ENCODE measurements around the gene LIN9. TPM values are rescaled to one million over a fixed set of nuclear protein-coding genes. Genes with fewer than 3 reads are reported as not detected.
A peak's percentile ranks its signal among the peaks of the same experiment; 100 is the strongest.

Gene LIN9
- total and polyA plus RNA-seq, 2 of the 13 experiments (the other 11 are each of a cell fraction or from before 2014, with no cell fraction given): 3.0 to 10.0 TPM

DNA sequence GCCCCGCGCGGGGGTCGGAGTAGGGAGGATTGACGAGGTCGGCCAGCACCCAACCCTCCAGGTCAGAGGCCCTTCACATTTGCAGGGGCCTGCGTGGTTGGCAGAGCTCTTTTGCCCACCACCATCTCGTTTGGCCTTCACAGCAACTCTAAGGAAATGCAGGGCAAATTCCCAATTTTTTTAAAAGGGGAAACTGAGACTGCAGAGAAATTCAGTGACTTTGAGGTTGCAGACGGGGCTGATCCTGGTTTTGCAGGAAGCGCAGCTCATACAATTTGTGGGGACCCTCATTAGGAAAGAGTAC lies 122.0 kb downstream of the LIN9 start (continued):
- no peak for TF ChIP-seq ZNF343 (CRISPR knock-in tag; IDR thresholded peaks at IDR 0.05)
- 0 out of 2 replicates have a peak, but pooled peaks have one; percentile 7 for TF ChIP-seq ZNF788 (CRISPR knock-in tag; IDR thresholded peaks at IDR 0.05; ENCODE audit: borderline replicate concordance)
- 0 out of 2 replicates have a peak, but pooled peaks have one; percentile 89 for TF ChIP-seq ZNF441 (CRISPR knock-in tag; IDR thresholded peaks at IDR 0.05; ENCODE audit: borderline replicate concordance)
- TF ChIP-seq, protein P1, sequence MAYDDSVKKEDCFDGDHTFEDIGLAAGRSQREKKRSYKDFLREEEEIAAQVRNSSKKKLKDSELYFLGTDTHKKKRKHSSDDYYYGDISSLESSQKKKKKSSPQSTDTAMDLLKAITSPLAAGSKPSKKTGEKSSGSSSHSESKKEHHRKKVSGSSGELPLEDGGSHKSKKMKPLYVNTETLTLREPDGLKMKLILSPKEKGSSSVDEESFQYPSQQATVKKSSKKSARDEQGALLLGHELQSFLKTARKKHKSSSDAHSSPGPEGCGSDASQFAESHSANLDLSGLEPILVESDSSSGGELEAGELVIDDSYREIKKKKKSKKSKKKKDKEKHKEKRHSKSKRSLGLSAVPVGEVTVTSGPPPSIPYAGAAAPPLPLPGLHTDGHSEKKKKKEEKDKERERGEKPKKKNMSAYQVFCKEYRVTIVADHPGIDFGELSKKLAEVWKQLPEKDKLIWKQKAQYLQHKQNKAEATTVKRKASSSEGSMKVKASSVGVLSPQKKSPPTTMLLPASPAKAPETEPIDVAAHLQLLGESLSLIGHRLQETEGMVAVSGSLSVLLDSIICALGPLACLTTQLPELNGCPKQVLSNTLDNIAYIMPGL (CRISPR knock-in tag; IDR thresholded peaks at IDR 0.05; ENCODE audit: borderline replicate concordance in 1 of 2, low read depth in 1 of 2): peak in 1 of 2 experiments; percentile 16; a peak in 1 of 4 replicates
- TF ChIP-seq, protein P2, sequence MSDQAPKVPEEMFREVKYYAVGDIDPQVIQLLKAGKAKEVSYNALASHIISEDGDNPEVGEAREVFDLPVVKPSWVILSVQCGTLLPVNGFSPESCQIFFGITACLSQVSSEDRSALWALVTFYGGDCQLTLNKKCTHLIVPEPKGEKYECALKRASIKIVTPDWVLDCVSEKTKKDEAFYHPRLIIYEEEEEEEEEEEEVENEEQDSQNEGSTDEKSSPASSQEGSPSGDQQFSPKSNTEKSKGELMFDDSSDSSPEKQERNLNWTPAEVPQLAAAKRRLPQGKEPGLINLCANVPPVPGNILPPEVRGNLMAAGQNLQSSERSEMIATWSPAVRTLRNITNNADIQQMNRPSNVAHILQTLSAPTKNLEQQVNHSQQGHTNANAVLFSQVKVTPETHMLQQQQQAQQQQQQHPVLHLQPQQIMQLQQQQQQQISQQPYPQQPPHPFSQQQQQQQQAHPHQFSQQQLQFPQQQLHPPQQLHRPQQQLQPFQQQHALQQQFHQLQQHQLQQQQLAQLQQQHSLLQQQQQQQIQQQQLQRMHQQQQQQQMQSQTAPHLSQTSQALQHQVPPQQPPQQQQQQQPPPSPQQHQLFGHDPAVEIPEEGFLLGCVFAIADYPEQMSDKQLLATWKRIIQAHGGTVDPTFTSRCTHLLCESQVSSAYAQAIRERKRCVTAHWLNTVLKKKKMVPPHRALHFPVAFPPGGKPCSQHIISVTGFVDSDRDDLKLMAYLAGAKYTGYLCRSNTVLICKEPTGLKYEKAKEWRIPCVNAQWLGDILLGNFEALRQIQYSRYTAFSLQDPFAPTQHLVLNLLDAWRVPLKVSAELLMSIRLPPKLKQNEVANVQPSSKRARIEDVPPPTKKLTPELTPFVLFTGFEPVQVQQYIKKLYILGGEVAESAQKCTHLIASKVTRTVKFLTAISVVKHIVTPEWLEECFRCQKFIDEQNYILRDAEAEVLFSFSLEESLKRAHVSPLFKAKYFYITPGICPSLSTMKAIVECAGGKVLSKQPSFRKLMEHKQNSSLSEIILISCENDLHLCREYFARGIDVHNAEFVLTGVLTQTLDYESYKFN (CRISPR knock-in tag; conservative IDR thresholded peaks at IDR 0.05): peak; percentile 18; the same call in 1 of the 2 replicates
- TF ChIP-seq NCOR1 (IDR thresholded peaks at IDR 0.05; ENCODE audit: borderline replicate concordance, low read length): no peak; the same call in 1 of the 2 replicates
- TF ChIP-seq ZNF547 (CRISPR knock-in tag; IDR thresholded peaks at IDR 0.05): peak; percentile 34; the same call in 1 of the 2 replicates
- TF ChIP-seq KLF16 (CRISPR knock-in tag; IDR thresholded peaks at IDR 0.05): peak in 1 of 2 experiments; percentile 40; a peak in 1 of 4 replicates
- TF ChIP-seq, protein P3, sequence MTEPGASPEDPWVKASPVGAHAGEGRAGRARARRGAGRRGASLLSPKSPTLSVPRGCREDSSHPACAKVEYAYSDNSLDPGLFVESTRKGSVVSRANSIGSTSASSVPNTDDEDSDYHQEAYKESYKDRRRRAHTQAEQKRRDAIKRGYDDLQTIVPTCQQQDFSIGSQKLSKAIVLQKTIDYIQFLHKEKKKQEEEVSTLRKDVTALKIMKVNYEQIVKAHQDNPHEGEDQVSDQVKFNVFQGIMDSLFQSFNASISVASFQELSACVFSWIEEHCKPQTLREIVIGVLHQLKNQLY (CRISPR knock-in tag; IDR thresholded peaks at IDR 0.05): no peak
- peak; percentile 66; the same call in 1 of the 2 replicates for TF ChIP-seq ZFY (CRISPR knock-in tag; IDR thresholded peaks at IDR 0.05)
- TF ChIP-seq, protein P4, sequence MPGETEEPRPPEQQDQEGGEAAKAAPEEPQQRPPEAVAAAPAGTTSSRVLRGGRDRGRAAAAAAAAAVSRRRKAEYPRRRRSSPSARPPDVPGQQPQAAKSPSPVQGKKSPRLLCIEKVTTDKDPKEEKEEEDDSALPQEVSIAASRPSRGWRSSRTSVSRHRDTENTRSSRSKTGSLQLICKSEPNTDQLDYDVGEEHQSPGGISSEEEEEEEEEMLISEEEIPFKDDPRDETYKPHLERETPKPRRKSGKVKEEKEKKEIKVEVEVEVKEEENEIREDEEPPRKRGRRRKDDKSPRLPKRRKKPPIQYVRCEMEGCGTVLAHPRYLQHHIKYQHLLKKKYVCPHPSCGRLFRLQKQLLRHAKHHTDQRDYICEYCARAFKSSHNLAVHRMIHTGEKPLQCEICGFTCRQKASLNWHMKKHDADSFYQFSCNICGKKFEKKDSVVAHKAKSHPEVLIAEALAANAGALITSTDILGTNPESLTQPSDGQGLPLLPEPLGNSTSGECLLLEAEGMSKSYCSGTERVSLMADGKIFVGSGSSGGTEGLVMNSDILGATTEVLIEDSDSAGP (CRISPR knock-in tag; IDR thresholded peaks at IDR 0.05; ENCODE audit: borderline replicate concordance): peak; percentile 5; the same call in 1 of the 2 replicates
- TF ChIP-seq AGO2 (optimal IDR thresholded peaks at IDR 0.05; ENCODE audit: low read depth, low read length): no peak
- TF ChIP-seq HOXD1 (CRISPR knock-in tag; IDR thresholded peaks at IDR 0.05): 0 out of 2 replicates have a peak, but pooled peaks have one; percentile 4
- no peak for TF ChIP-seq ZNF3 (CRISPR knock-in tag; IDR thresholded peaks at IDR 0.05)
- peak; percentile 2 for TF ChIP-seq ZNF781 (CRISPR knock-in tag; IDR thresholded peaks at IDR 0.05; ENCODE audit: borderline replicate concordance, not compliant biosample characterization)
- TF ChIP-seq ZNF790 (CRISPR knock-in tag; IDR thresholded peaks at IDR 0.05; ENCODE audit: borderline replicate concordance): no peak
- TF ChIP-seq BHLHE40 (IDR thresholded peaks at IDR 0.05; ENCODE audit: low read length): no peak
- 0 out of 2 replicates have a peak, but pooled peaks have one; percentile 9 for TF ChIP-seq ZNF350 (CRISPR knock-in tag; IDR thresholded peaks at IDR 0.05; ENCODE audit: borderline replicate concordance, low read depth)
- 0 out of 2 replicates have a peak, but pooled peaks have one; percentile 0 for TF ChIP-seq ZNF598 (CRISPR knock-in tag; IDR thresholded peaks at IDR 0.05; ENCODE audit: borderline replicate concordance)
- TF ChIP-seq, protein P5, sequence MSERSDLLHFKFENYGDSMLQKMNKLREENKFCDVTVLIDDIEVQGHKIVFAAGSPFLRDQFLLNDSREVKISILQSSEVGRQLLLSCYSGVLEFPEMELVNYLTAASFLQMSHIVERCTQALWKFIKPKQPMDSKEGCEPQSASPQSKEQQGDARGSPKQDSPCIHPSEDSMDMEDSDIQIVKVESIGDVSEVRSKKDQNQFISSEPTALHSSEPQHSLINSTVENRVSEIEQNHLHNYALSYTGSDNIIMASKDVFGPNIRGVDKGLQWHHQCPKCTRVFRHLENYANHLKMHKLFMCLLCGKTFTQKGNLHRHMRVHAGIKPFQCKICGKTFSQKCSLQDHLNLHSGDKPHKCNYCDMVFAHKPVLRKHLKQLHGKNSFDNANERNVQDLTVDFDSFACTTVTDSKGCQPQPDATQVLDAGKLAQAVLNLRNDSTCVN (CRISPR knock-in tag; IDR thresholded peaks at IDR 0.05; ENCODE audit: borderline replicate concordance): no peak
- TF ChIP-seq HDAC1 (CRISPR knock-in tag; IDR thresholded peaks at IDR 0.05): 0 out of 2 replicates have a peak, but pooled peaks have one; percentile 58
